HG03097 (cell line): ENCODE measurements around the gene MEG3.

Experiments used
- ATAC-seq: cut with Tn5 transposase; IDR thresholded peaks from one replicate; pipeline ENCODE4 v1.9.1; 2021; ENCODE audit not compliant: unreplicated experiment, low FRiP score

Gene MEG3

DNA sequence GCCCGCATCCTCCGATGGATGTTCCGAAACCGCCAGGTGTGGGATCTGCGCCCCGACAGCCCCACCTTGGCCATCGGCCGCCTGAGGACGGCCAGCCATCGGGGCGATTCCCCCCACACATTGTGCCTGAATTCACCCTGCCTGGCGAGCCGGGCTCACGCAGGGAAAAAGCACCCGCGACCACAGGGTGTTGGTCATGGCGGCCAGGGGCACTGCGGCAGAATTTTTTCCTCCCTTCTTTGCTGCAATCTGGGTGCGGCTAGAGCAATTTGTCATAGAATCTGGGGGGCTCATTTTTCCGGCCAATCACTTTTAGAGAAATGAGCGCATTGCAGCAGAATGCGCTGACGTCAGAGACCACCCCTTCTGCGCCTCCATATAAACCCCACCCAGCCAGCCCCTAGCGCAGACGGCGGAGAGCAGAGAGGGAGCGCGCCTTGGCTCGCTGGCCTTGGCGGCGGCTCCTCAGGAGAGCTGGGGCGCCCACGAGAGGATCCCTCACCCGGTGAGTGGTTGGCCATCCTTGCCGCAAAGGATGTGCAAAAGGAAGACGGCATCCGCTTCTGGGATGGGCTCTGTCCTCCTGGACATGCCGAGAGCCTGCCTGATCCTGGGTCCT lies at the start of gene MEG3:
Gene MEG3, plus strand, starts transcription at position 406 of the 619 bp plus-strand sequence.
- no peak for ATAC-seq

DNA sequence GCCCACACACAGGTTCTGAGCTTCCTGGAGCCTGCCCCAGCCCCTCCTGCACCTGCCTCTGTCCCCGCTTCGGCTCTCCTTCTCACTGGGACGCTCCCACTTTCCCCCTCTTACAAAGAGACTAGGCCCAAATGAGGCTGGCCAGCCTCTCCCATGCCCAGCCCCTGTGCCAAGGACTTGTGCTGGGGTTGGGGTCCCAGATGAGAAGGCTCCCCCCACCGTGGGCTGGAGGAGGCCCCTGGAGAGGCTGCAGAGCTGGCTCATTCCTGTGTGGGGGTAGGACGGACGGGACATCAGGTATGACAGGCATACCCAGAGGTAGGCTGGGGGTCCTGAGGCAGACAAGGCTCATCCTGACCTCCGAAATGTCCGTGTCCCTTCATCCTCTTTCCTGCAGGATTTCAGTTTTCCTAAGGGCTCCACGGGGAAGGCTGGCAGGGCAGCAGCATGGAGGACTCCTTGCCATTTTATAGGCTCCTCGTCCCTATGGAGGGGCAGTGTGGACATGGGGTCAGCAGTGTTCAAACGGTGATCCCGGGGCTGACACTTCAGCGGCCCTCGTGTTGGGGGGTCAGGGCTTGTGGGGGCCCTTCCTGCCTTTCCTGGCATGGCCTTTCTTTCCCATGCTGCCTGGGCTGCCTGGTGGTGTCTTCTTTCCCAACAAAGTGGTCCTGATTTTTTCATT lies 49.1 kb upstream of the MEG3 start:
- ATAC-seq = no peak

DNA sequence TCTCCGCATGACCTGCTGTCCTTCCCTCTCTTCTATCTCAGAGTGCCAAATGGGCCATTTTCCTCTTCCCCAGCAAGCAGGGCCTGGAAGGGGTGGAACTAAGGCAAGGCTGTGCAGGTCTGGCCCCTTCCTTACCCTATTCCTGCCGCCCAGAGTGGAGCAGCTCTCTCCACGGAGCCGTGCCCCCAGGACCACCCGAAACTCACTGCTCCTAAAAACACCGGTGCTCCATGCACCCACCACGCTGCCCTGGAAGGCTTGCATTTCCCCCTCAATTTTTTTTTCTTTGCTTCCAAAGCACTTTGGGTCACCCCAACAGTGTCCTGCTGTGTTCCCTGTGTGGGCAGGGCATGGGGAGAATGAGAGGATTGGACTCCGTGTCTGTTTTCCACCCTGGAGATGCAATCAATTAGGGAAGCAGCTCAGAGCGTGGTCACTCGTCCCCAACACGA lies 48.5 kb upstream of the MEG3 start:
- no peak for ATAC-seq

DNA sequence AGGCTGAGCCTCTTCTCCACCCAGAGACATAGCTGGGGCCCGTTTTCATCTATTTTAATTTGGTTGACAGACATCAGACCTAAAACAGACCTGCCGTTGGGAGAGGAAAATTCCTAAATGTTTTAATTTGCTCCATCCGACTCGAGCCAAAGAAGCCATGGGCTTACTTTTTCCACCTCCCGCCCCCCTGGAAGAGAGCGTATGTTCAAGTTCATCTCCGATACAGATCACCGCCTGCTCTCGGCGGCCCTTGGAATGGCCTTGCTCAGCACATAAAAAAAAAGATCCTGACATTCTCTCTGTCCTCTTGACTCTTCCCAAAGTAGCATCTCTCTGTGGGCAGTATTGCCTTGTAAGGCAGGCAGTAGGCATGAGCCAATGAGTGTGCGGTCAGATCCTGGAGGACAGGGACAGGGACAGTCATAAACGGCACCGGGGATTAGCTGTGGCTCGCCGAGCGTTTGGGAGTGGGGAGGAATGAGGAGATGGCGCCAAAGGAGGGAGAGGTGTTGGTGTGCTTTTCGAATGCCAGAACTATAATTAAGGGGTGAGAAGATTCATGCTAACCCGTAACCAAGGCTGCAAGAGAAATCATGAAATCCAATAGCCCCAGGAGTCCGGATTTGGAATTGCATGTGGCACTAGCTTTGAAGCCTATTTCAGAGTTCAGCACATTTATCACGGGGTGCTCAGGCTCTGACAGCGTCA lies 47.9 kb upstream of the MEG3 start:
- ATAC-seq = no peak

DNA sequence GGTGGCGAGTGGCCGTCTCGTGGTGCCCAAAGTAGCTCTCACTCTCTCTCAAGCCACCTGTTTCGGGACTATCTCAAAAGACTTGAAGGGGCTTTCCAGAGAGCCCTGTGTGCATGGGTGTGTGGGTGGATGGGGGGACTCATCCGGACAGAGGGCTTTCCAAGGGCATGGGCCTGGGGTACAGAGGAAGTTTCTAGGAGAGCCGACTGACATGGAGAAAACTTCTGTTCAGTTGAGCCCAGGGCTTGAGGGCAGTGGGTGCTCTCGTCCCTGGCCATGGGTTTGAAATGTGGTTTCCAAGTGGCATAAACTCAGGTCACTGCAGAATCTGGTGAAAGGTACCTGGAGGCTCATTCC lies 47.4 kb upstream of the MEG3 start:
- no peak for ATAC-seq

DNA sequence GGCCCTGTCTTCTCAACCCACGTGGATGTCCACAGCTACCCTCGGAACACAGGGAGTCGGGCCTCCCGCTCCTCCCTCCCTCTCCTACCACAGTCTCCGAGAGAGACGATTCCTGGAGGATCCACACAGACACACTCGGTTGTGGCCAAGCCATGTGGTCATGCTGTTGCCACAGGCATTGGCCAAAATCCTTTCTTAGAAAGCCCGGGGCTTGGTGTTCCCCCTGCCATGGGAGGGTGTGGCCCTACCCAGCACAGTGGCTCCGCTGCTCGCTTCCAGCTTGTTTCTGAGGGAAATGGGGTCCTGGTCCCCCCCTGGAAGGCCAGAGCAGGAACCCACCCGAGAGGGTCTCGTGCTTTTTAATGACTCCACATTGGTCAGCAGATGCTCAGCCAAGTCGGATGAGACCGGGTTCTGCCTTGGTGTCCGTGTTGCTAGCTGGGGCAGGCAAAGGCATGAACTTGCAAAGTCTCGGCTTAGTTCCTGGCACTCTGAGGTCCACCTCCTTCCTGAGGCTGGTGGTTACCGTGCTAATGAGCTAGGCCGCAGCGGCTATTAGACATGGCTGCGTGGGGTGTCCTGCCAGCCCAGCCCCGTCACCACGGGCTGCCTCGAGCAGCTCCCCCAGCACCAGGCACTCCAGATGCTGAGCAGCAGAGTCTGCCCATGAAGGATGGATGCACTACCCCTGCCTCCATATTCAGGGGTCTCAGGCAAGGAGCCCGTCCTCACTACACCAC lies 46.8 kb upstream of the MEG3 start:
- ATAC-seq = no peak

DNA sequence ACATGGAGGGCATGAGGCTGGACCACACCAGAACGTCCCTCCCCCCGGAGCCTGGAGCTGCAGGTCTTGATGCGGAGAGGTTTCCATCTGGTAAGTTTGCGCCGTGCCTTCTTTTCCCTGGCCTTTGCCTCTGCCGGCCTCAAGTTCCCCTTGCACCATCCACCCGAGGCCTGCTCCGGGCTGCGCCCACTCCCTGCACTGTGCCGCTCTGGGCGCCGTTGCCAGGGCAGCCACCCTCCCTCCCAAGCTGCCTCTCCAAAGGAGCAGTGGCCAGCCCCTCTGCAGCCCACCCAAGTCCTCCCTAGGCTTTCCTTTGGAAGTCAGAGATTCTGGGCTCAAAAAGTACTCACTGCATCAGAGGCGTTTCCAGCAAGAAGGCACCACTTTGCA lies 46.2 kb upstream of the MEG3 start:
- no peak for ATAC-seq

DNA sequence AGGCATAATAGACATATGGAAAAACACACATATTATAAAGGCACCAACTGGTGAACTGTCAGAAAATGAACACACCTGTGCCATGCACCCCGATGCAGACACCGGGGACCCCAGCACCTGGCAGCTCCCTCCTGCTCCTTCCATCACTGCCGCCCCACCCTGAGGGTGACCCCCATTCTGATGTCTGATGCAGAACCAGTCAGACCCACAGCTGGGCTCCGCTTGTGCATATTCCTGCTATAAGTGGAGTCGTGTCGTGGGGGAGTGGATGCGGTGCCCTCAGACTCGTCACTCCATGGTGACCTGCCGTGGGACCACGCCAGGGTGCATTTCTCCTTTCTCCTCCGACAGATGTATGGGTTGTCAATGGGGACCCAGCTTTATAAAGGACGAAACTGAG lies 45.7 kb upstream of the MEG3 start:
- ATAC-seq = no peak

DNA sequence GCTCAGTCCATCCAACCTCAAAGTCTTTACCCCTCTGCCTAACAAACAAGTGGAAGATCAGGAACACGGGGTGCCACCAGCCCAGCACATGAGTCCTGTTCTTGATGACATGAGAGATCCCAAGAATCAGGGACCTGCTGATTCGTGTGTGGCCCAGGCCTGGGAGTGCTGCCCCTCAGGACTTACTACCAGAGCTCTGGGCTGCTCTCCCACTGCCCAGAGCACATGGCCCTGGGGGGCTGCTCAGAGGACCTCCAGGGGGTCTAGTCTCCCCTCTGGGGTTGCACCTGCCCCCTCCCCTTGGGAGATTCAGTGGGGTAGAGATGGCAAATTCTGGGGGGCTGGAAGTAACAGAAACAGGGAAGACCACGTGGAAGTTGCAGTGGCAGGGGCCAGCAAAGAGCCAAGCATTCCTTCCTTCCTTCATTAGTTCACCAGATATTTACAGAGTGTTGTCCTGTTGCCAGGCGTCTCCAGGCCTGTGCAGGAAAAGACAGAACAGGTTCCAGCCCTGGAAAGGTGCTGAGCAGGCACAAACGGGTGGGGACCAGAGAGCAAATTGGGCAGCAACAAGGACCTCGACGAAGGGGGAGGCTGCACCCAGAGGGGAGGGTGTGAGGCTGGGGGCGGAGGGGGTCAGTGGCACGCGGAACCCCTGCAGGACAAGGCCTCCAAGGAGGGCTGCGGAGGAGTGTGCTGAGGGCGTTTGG lies 45.1 kb upstream of the MEG3 start:
- no peak for ATAC-seq

DNA sequence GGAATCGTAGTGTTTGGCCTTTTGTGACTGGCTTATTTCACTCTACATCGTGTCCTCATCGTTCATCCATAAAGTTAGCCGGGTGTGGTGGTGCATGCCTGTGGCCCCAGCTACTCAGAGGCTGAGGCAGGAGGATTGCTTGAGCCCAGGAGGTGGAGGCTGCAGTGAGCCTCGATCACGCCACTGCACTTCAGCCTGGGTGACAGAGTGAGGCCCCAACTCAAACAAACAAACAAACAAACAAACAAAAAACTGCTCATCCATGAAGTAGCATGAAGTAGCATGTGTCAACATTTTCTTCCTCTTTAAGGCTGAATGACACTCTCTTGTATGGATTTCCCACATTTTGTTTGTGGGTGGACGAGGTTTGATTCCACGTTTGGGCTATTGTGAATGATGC lies 44.0 kb upstream of the MEG3 start:
- no peak for ATAC-seq

DNA sequence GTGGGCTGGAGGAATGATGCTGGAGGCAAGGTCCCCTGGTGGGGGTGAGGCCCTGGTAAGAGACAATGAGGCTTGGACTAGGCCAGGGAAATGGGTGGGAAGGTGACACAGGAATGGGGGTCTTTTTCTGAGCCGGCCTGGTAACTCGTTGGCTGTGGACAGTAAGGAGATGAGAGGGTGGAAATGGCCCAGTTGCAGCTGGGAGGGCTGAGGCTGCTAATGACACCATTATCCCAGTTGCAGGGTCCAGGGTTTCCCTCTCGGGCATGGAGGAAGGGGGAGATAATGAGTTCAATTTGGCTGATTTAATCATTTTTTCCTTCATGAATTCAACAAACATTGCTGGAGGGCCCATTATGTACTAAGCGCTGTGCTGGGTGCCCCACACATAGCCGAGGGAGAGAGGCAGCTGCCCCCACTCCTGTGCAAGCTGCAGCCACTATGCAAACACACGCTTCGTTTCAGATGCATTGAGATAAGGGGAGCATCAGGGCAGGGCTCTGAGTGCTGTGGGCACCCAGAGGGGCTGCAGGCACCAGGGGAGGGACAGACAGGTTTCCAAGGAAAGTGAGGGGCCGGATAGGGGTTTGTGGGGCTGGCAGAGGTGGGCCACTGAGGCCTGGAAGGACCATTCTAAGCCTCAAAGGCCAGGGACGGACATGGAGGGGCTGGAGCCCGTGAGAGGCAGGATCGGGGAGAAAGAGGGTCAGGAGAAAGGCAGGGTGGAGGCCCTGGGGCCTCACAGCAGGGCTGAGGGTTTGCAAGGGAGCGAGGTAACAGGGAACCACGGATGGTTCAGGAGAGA lies 43.2 kb upstream of the MEG3 start:
- no peak for ATAC-seq

DNA sequence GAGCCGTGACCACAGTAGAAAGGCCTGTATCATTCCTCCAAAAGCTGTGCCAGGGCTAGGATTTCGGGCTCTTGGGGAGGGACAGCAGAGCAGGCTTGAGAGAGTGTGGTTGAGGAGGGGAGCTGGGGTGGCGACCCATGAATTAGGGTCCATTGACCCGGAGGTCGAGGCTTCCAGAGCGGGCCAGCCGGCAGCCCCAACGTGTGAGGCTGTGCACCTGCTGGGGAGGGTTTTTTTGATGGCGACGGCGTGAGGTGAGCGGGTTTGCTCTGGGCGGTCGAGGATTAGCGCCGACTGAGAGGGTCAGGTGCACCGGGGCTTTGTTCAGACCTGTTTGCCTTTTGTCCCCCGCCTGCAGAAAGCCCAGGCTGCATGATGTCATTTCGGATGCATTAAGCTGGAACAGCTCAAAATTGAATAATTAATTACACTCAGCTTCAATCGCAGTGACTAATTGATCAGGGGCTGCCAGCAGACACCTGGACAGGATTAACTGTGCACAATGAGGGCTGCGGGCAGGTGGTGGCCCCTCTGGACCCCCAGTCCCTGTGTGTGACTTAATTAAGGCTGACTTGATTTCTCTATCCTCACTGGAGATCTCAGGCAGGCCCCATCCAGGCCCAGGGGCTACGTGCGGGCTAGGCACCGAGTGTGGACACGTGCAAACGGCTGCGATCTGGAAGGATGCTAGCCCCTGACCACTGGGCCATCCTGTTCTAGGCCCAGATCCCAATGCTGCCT lies 42.1 kb upstream of the MEG3 start:
- ATAC-seq = no peak

DNA sequence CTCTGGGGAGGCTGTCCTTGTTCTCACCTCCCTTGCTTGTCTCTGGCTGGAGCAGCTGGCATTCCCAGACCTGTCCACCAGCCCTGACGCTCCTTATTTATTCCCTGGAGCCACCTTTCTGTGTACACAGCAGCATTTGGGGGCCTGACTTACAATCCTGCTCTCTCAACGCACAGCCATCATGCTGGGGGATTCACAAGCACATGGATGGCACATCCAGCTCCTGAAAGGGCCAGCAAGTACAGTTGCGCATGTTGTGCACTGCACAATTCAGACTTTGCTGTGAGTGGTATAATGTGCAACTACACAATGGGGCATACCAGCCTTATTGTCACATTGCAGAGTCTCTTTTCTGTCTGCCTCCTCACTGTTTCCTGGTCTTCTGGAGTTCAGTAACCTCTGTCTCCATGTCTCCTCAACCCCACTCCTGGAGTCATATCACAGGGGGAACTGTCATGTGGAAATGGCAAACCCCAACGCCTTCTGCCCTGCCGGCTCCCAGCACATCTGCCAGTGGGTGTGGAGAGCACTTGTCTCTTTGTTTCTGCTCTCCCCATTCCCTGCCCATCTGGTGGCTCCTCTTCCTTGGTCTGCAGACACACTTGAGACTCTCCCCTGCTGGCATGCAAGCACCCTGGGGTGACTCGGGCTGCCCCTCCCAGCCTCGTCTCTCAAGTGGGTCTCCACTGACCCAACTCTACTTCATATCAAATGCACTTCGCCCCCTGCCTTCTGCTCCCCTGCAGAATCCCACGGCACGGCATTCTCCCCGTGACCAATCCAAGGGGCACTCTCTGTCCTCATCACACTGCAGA lies 41.2 kb upstream of the MEG3 start:
- no peak for ATAC-seq

DNA sequence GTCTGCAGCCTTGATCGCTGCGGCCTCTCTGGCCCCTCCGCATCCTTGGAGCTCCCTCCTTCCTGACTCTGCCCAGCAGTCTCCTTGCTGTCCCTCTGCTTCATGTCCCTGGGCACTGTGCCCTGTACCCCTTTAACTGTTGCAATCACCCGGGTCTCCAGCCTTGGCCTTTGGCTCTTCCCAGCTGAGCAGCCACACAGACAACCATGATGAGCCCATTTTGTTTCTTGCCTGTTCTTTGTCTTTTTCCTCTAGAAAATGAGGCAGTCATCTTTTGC lies 40.6 kb upstream of the MEG3 start:
- no peak for ATAC-seq

DNA sequence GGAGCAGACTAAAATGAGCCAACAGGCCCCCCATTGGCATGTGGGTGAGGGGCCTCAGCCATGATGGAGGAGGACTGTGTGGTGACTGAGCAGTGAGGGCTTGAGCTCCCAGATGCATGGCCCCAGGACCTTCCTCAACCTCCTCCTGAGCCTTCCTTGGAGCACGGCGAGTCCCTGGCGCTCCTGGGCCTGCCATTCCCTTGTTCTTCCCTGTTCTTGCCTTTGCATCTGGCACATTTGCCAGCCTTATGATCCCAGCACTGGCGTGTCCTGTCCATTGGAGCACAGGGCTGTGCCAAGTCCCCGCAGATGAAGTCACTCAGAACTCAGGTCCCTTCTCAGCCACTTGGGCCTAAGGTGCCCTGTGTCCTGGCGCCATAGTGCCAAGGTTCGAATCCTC lies 40.3 kb upstream of the MEG3 start:
- no peak for ATAC-seq

DNA sequence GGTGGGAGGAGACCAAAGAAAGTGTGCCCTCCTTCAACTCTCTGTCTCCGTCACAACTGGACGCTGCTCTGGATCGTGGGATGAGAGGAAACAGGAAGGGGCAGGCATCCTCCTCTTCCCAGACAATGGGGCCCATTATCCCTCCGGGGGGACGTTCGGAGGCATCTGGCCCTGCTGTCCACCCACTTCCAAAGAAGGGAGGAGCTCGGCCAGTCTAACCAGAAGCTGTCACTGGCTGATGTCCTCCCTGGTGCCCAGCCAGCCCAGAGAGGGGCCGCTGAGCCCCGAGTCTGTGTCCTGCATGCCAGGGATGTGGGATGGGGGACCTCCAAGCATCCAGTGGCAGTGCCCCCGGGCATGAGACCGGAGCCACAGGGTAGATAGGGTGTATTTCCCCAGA lies 39.8 kb upstream of the MEG3 start:
- ATAC-seq = no peak

DNA sequence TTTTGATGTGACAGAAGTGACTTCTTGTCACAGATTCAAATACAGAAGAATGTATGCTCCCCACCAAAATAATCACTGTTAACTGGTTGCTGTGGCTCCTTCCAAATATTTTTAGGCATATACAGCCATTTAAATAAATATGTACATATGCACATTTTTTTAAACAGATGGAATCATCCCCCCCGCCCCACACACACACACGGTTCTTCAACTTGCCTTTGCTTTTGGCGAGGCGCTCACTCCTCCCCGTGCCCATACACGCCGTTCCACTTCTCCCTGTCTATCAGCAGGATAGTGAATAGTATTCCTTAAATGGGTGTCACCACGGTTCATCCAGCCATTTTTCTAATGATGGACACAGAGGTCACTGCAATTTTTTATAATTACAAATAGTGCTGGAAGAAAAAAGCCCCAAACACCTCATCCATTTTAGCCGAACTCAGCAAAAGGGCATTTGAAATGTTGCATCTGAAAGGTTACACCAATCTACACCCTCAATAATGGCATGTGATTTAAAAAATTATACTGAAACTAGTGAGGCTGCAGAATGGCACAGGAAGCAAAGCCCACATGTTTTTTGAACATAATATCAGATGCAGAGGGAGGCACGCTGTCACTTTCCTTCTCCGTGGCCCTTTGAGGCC lies 39.2 kb upstream of the MEG3 start:
- no peak for ATAC-seq

DNA sequence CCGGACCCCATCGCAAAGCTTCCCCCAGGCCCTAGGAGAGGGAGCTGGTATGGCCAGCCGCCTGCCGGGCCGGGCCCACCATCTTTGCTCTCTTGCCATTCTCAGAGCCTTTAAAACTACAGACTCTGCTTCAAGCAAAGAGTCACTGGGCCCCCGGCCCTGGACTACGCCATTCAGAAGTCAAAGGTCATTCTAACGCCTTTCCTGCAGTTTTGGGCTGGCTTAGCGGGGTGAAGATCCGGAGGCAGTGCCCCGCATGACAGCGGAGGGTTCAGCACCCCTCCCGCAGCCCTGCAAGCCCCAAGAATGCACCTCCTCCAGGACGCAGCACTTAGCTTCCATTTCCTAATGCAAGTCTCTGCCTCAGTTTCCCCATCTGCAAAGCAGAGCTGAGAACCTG lies 38.3 kb upstream of the MEG3 start:
- no peak for ATAC-seq
